Activated naive CD4-positive, alpha-beta T cell (primary cell): ENCODE data around the gene DNAJC1.
"Not testable (repeated sequence)": the region's sequence is repeated elsewhere in the genome, so short reads cannot be mapped to it uniquely, and the experiment has no call there.

Experiments used
- DNase-seq, 4 experiments: peaks; one replicate each; lab custom pipeline; 2025; lab: John Stamatoyannopoulos, UW

The DNAJC1 gene

DNA sequence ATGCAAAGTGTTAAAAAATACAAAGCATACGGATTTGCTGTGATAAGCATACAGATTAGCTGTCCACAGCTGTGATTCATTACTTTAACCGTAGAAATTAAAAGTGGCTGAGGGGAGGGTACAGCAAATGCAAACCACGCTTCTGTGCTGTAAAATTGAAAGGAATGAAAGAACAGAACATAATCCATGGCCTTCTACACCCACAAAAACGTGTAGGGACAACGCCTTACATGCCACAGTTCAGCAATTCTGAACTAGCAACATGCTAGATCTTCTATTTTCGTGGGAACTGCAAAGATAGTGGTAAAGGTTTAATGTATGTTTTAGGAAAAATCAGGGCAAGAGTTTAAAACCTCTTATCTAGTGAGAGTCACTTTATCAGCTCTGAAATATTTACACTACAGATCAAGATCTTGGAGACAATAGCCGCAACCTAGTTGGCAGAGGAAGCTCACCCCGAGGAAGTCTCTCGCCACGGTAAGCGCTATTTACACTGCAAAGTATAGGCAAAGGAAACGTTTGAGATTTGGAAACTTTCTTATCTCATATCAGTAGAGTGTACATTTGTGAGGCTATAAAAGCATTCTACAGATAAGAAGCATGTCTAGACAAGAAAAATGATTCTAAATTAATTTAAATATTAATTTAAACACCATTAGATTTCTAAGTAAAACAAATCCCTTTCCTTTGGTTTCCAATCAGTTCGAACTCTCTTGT, 275.9 kb downstream of the DNAJC1 start:
- no peak for DNase-seq

DNA sequence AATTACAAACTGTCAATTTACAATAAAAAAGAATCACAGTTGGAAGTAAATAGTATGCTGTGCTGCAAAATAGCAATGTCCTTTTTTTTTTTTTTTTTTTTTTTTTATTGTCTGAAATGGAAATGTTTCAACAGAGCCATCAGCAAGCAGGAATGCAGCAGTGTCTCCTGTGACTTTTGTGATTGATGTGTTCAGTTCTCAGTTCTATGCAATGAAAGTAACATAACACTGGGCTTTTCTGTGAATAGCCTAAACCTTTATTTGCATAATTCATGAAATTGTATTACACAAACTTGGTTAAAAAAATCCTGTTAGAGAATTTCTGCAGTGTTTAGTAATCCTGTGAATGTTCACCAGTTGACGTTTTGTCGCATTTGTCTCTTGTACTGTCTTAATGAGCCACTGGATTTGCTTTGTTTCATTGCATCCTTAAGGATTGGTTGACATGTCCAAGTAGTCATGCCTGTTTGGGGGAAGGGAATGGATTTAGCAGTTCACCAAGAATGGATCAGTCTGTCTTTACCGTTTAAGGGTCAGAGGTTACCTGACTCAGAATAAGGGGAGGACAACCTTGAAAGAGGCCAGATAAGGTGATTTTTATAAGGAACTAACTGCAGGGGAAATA, 276.8 kb downstream of the DNAJC1 start:
- DNase-seq = no peak

DNA sequence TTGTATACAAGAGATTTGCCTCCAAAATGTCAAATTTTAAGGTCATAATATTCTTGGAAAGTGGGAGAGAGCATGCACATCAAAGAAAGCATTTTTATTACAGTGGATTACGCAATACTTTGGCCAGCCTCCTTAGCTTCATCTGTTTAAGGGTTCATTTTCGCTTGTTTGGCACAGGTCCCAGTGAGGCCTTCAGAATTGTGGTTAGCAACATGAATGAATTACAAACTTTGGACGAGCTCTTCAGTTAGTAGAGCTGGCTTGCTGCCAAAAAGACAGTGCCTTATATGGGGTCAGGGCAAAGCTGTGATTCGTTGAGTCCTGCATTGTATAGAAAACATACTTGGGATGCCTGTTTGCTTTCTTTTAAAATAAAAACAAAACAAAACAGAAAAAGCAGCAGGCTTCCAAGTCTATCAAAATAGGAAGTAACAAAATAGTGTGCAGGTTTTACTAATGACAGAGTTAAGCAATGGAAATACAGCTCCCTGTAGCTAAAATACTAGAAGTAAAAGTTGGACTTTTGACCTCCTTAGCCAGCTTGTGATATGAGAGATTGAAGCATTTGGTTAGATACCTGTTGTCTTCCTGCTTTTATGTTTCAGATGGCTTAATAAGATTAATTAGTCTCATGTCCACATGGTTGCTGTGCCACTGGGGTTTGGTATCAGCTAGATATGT, 278.7 kb downstream of the DNAJC1 start:
- no peak for DNase-seq

DNA sequence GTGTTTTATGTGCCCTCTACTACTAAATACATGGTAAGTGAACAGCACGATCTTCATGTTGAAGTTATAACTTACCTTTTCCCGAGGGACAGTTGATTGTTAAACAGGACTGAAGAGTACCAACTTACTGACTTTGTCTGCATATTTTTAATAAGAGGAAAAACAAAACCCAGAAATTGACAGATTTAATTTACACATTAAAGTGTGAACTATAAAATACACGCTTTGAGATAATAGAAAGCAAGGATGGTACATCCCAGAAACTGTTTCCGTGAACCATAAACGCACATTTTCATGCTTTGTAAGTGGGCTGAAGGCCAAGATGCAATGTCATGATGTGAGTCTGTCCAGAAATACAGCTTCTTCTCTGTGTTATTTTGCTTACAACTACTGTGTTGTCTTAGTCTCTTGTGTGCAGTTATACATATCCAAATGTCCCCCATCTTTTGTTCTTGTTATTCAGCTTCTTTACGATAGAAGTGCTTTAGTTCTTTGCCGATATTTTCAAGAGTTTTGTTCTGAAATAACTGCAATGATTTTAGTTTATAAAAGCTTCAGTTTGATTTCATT, 279.4 kb downstream of the DNAJC1 start:
- no peak for DNase-seq

DNA sequence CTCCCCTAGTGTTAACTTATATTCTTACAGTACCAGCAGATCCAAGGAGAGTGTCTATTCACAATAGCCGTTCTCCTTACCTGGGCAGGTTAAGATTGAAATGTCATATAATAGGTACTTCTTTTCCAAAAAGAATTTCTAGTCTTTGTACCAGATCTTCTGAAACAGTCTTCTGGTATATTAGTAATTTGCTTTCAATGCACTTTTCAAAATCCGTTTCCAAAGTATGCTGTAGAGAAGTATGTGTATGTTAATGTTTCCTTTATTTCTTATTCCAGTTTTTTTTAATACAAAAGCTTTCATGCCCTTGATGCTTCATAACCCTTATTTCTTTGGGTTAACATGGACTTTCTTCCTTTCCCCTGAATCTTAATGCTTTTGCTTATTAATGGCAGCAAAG, 281.3 kb downstream of the DNAJC1 start:
- no peak for DNase-seq

DNA sequence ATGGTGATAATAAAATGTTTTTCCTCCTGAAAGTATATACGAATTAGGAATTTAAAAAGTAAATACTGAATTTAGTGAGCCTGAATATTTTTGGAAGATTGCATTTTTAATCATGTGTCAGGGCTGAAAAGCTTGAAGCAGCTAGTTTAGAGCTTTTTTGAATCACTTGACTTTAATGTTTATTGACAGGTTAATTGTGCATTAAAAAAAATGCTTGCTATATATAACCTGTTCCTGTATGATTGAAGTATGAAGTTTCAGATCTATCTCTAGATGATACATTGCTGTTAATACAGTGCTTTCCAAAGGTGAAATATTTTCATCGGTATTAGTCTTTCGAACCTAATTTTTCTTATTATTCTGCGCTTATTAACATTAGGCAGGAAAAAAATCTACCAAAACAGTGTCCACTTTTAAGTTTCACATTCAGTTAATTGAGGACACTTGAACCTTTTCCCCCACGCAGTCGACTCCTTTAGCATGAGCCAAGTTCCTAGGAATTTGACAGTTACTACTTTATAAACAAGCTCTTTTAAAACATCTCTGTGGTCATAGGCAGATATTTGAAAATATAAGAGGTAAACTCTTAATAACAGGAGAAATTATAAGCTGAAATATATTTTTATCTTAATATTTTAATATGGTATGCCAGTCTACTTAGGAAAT, 282.4 kb downstream of the DNAJC1 start:
- no peak for DNase-seq

DNA sequence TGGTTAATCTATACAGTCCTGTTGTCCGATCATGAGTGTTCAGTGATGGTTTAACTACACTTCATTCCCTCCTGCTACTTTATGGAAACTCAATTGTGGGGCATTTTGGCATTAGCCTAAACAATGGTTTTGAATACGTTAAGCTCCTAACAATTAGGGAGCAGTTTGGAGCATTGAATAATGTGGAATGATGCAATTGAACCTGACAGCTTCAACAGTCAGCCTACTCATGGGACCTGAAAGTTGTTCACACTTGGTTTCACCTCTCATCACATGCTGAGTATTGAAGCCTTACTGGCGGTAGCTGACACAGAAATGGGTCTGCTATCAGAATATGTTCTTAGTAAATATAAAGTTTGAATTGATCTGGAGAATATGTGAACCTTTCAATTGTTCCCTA, 283.4 kb downstream of the DNAJC1 start:
- no peak for DNase-seq

DNA sequence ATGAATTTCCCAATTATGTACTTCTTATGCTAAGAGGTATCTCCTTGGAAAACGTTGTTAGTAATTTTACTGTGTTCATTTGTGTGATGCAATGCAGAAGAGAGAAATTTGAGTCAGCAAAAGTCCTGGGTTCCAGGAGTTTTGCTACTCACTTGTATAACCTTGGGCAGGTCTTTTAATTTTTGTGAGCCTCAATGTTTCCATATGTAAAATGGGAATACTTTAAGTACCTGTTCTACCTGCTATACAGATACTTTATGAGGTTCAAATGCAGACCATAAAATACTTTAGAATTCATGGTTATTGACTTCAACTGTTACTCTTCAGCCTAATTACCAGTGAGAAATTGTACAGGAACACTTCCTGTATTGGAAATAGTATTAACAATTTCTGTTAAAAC, 284.0 kb downstream of the DNAJC1 start:
- no peak for DNase-seq

DNA sequence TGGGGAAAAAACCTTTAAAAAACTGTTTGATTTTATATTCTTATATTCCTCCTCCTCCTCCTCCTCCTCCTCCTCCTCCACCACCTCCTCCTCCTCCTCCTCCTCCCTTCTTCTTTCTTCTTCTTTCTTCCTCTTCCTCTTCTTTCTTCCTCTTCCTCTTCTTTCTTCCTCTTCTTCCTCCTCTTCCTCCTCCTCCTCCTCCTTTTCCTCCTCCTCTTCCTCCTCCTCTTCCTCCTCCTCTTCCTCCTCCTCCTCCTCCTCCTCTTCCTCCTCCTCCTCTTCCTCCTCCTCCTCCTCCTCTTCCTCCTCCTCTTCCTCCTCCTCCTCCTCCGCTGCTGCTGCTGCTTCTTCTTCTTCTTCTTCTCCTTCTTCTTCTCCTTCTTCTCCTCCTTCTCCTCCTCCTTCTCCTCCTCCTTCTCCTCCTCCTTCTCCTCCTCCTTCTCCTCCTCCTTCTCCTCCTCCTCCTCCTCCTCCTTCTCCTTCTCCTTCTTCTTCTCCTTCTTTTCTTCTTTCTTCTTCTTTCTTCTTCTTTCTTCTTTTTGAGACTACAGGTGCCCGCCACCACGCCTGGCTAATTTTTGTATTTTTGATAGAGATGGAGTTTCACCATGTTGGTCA, 286.0 kb downstream of the DNAJC1 start:
- DNase-seq = not testable (repeated sequence)

DNA sequence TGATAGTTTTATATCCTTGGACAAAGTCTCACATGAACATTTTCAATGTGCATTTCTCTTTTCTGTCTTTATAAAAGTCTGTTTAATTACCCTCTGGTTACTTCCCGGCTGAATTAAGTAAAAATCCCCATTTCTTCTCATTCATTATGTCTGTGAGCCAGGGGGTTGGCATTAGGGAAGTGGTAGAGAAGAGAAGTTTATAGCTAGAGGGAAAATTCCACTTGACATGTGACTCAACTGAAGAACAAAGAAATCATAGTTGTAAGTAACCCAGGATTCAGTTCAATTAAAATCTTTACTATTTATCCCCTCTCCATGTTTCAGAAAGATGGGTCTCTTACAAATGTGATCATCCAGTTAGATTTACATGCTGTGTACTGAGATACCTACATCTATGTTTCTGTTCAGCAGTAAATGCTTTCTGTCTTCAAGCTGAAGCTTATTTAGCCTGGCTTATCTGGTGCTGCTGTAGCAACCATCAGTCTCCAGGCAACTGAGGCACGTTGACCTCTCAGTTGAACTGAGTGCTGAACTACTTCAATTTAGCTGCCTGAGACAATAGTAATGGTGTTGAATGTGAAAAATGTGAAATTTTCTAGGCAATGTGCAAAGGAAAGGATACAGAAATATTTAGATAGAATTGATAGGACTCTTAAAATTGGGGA, 287.9 kb downstream of the DNAJC1 start:
- no peak for DNase-seq

DNA sequence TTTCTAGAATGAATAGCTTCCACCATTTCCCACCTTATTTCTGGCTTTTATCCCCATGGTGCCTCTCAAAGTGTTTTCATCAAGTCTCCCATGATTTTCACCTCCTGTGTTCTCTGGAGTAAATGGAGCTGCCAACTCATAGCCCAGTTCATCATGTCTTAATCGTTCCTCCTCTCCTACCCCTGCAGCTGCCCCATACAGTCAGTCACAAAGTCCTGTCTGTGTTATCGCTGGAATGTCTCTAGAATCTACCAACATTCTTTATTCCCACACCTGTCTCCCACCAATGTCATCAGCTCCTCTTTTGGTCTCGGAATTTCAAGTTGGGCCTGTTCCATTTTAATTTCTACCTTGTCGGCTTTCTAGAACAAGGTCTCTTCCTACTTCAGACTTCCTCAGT, 290.6 kb downstream of the DNAJC1 start:
- DNase-seq = no peak

DNA sequence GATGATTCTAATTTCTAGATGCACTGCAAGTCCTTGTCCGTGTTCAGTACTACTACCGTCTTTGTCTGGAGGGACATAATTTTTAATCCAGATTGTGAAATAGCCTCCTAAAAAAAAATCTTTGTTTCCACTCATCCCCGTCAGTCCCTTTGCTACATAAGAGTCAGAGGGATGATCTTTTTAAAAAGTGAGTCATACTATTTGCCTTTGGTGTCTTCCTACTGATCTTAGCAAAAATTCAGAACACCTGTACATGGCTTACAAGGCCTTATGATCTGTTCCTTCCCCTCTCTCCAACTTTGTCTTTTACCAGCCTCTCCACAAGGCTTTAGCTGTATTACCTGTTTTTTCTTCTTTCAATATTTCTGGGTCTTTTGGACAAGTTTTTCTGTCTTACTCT, 296.0 kb downstream of the DNAJC1 start:
- DNase-seq = no peak
